ENCODE data around the gene CAMSAP1. TPM values are rescaled to one million over a fixed set of nuclear protein-coding genes. Genes with fewer than 3 reads are reported as not detected.
A peak's percentile ranks its signal among the peaks of the same experiment; 100 is the strongest.

The CAMSAP1 gene
- total RNA-seq, 1 donor from 2014 or later: 34.8 TPM

GRCh38 chr9:135950135-135950682 lies 42.9 kb upstream of the CAMSAP1 start:
- Histone ChIP-seq H3K4me1 (ENCODE audit: insufficient read depth, low read length) (peaks cover 5% of the 10 kb centered on the region), H4K20me1 (ENCODE audit: insufficient read depth, low read length) (no peaks in the 10 kb centered on the region), H3K36me3 (ENCODE audit: insufficient read depth, low read length) (no peaks in the 10 kb centered on the region), H3K9me3 (ENCODE audit: insufficient read depth, low read depth, low read length) (no peaks in the 10 kb centered on the region), H2AFZ (ENCODE audit: low read depth, low read length) (no peak overlapping the region), H3K79me2 (ENCODE audit: insufficient read depth, low read length) (no peaks in the 10 kb centered on the region), H3K9ac (ENCODE audit: low read length) (no peak overlapping the region), H3K4me3 (ENCODE audit: insufficient read depth, low read depth, low read length) (no peak overlapping the region), H3K27ac (ENCODE audit: low read depth, low read length) (no peak overlapping the region), H3K27me3 (ENCODE audit: insufficient read depth, low read length) (no peaks in the 10 kb centered on the region), H3K4me2 (ENCODE audit: low read length) (no peak overlapping the region)
- H3K4me3 Mint-ChIP-seq (ENCODE audit: unreplicated experiment): no peak overlapping the region
- peaks cover 20% of the 10 kb centered on the region for H3K4me1 Mint-ChIP-seq (ENCODE audit: low read depth, unreplicated experiment)
- TF ChIP-seq EZH2 (IDR thresholded peaks at IDR 0.05; ENCODE audit: insufficient read depth, low read length): no peak
- TF ChIP-seq CTCF (IDR thresholded peaks at IDR 0.05; ENCODE audit: insufficient read depth, low read depth, low read length): no peak
- DNase-seq (ENCODE audit: low read depth) (no peak), FAIRE-seq (no peak)
- peaks cover 19% of the 10 kb centered on the region for H3K36me3 Mint-ChIP-seq (ENCODE audit: low read depth, unreplicated experiment)
- peak overlapping the region; percentile 10 for H3K27ac Mint-ChIP-seq (ENCODE audit: unreplicated experiment)
- no peaks in the 10 kb centered on the region for H3K9me3 Mint-ChIP-seq (ENCODE audit: unreplicated experiment)
- no peaks in the 10 kb centered on the region for H3K27me3 Mint-ChIP-seq (ENCODE audit: low read depth, unreplicated experiment)

- H3K9me3 Mint-ChIP-seq (ENCODE audit: unreplicated experiment): no peaks in the 10 kb centered on the region
- no peak overlapping the region for H3K4me3 Mint-ChIP-seq (ENCODE audit: unreplicated experiment)
- H3K36me3 Mint-ChIP-seq (ENCODE audit: low read depth, unreplicated experiment): peaks cover 23% of the 10 kb centered on the region
- H3K79me2 ChIP-seq (ENCODE audit: insufficient read depth, low read length): no peaks in the 10 kb centered on the region
- H2AFZ ChIP-seq (ENCODE audit: low read depth, low read length): no peak overlapping the region
- no peaks in the 10 kb centered on the region for H3K27me3 Mint-ChIP-seq (ENCODE audit: low read depth, unreplicated experiment)
- no peaks in the 10 kb centered on the region for H3K9me3 ChIP-seq (ENCODE audit: insufficient read depth, low read depth, low read length)
- H4K20me1 ChIP-seq (ENCODE audit: insufficient read depth, low read length): no peaks in the 10 kb centered on the region
- no peaks in the 10 kb centered on the region for H3K27me3 ChIP-seq (ENCODE audit: insufficient read depth, low read length)
- DNase-seq (ENCODE audit: low read depth) (no peak), FAIRE-seq (no peak)
- no peak overlapping the region for H3K27ac Mint-ChIP-seq (ENCODE audit: unreplicated experiment)
- H3K9ac ChIP-seq (ENCODE audit: low read length): no peak overlapping the region
- no peak for TF ChIP-seq CTCF (IDR thresholded peaks at IDR 0.05; ENCODE audit: insufficient read depth, low read depth, low read length)
- no peak for TF ChIP-seq EZH2 (IDR thresholded peaks at IDR 0.05; ENCODE audit: insufficient read depth, low read length)
- peaks cover 20% of the 10 kb centered on the region for H3K4me1 Mint-ChIP-seq (ENCODE audit: low read depth, unreplicated experiment)
- no peak overlapping the region for H3K4me3 ChIP-seq (ENCODE audit: insufficient read depth, low read depth, low read length)
- H3K36me3 ChIP-seq (ENCODE audit: insufficient read depth, low read length): no peaks in the 10 kb centered on the region
- no peak overlapping the region for H3K4me2 ChIP-seq (ENCODE audit: low read length)
- H3K27ac ChIP-seq (ENCODE audit: low read depth, low read length): no peak overlapping the region
- H3K4me1 ChIP-seq (ENCODE audit: insufficient read depth, low read length): peaks cover 5% of the 10 kb centered on the region
Observed at GRCh38 chr9:135949501-135950134, 42.3 kb upstream of the CAMSAP1 start.

GRCh38 chr9:135948968-135949367 lies 41.6 kb upstream of the CAMSAP1 start:
- no peaks in the 10 kb centered on the region for H3K9me3 ChIP-seq (ENCODE audit: insufficient read depth, low read depth, low read length)
- TF ChIP-seq EZH2 (IDR thresholded peaks at IDR 0.05; ENCODE audit: insufficient read depth, low read length): no peak
- no peak for TF ChIP-seq CTCF (IDR thresholded peaks at IDR 0.05; ENCODE audit: insufficient read depth, low read depth, low read length)
- H3K79me2 ChIP-seq (ENCODE audit: insufficient read depth, low read length): no peaks in the 10 kb centered on the region
- H3K4me3 Mint-ChIP-seq (ENCODE audit: unreplicated experiment): no peak overlapping the region
- DNase-seq (ENCODE audit: low read depth) (no peak), FAIRE-seq (no peak)
- H3K27ac Mint-ChIP-seq (ENCODE audit: unreplicated experiment): peak overlapping the region; percentile 43
- H3K27ac ChIP-seq (ENCODE audit: low read depth, low read length): no peak overlapping the region
- H3K36me3 ChIP-seq (ENCODE audit: insufficient read depth, low read length): peaks cover 2% of the 10 kb centered on the region
- no peaks in the 10 kb centered on the region for H3K27me3 Mint-ChIP-seq (ENCODE audit: low read depth, unreplicated experiment)
- H3K9ac ChIP-seq (ENCODE audit: low read length): no peak overlapping the region
- peaks cover 20% of the 10 kb centered on the region for H3K4me1 Mint-ChIP-seq (ENCODE audit: low read depth, unreplicated experiment)
- peaks cover 5% of the 10 kb centered on the region for H3K4me1 ChIP-seq (ENCODE audit: insufficient read depth, low read length)
- no peaks in the 10 kb centered on the region for H3K27me3 ChIP-seq (ENCODE audit: insufficient read depth, low read length)
- H2AFZ ChIP-seq (ENCODE audit: low read depth, low read length): no peak overlapping the region
- H3K4me3 ChIP-seq (ENCODE audit: insufficient read depth, low read depth, low read length): no peak overlapping the region
- peaks cover 3% of the 10 kb centered on the region for H4K20me1 ChIP-seq (ENCODE audit: insufficient read depth, low read length)
- no peak overlapping the region for H3K4me2 ChIP-seq (ENCODE audit: low read length)
- H3K36me3 Mint-ChIP-seq (ENCODE audit: low read depth, unreplicated experiment): peaks cover 24% of the 10 kb centered on the region
- no peaks in the 10 kb centered on the region for H3K9me3 Mint-ChIP-seq (ENCODE audit: unreplicated experiment)
